ENCODE measurements around the gene FBLN5.

DNA sequence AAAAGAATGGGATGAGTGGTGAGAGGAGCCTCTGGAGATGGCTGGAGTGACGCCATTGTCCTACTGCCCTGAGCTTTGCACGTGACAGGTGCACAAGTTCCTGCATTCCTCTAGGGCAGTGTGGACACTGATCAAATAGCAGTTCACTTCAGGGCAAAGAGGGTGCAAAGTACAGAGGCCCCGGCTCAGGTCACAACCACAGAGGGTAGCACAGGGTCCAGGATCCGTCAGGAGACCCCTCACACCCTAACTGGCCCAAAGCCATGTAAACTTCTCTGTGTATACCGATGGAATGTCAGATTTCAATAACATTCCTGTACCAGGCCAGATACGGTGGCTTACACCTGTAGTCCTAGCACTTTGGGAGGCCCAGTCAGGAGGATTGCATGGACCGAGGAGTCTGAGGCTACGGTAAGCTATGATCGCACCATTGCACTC, 10.4 kb upstream of the FBLN5 start:
- TF ChIP-seq, protein P1, sequence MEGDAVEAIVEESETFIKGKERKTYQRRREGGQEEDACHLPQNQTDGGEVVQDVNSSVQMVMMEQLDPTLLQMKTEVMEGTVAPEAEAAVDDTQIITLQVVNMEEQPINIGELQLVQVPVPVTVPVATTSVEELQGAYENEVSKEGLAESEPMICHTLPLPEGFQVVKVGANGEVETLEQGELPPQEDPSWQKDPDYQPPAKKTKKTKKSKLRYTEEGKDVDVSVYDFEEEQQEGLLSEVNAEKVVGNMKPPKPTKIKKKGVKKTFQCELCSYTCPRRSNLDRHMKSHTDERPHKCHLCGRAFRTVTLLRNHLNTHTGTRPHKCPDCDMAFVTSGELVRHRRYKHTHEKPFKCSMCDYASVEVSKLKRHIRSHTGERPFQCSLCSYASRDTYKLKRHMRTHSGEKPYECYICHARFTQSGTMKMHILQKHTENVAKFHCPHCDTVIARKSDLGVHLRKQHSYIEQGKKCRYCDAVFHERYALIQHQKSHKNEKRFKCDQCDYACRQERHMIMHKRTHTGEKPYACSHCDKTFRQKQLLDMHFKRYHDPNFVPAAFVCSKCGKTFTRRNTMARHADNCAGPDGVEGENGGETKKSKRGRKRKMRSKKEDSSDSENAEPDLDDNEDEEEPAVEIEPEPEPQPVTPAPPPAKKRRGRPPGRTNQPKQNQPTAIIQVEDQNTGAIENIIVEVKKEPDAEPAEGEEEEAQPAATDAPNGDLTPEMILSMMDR (IDR thresholded peaks at IDR 0.05), result no peak
- TF ChIP-seq POLR2A (IDR thresholded peaks at IDR 0.05), result no peak
